HT1080 (cell line): ENCODE results near the gene NSMF. TPM values are rescaled to one million over a fixed set of nuclear protein-coding genes. Genes with fewer than 3 reads are reported as not detected.

Experiments used
- DNase-seq: peaks from one replicate; pipeline ENCODE4 v3.0.0-alpha.2; 2015; ENCODE audit warnings: low read depth
- total RNA-seq: library from RNA; depleted of rRNA; stranded (reverse); fragments of >200 nt; shearing (Covaris generic); gene quantifications from 2 replicates; pipeline ENCODE4 v1.2.3, GENCODE V29; 2014

NSMF gene
- total RNA-seq, 1 experiment from 2014 or later, result 40.0 TPM

DNA sequence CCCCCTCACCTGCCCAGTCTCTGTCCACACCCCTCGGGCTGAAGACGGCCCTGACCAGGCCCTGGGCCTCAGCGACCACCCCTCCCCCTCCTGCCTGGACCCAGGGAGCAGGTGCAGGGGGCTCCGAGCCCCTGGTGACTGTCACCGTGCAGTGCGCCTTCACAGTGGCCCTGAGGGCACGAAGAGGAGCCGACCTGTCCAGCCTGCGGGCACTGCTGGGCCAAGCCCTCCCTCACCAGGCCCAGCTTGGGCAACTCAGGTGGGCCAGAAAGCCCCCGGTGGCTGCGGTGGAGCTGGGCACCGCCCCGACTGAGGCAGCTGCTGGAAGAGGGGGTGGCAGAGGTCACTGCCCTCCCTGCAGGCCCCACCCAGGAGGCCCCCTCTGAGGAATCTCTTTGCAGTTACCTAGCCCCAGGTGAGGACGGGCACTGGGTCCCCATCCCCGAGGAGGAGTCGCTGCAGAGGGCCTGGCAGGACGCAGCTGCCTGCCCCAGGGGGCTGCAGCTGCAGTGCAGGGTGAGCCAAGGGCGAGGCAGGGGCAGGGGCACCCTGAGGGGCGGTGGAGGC lies 25.7 kb downstream of the NSMF start:
- DNase-seq, result no peak

DNA sequence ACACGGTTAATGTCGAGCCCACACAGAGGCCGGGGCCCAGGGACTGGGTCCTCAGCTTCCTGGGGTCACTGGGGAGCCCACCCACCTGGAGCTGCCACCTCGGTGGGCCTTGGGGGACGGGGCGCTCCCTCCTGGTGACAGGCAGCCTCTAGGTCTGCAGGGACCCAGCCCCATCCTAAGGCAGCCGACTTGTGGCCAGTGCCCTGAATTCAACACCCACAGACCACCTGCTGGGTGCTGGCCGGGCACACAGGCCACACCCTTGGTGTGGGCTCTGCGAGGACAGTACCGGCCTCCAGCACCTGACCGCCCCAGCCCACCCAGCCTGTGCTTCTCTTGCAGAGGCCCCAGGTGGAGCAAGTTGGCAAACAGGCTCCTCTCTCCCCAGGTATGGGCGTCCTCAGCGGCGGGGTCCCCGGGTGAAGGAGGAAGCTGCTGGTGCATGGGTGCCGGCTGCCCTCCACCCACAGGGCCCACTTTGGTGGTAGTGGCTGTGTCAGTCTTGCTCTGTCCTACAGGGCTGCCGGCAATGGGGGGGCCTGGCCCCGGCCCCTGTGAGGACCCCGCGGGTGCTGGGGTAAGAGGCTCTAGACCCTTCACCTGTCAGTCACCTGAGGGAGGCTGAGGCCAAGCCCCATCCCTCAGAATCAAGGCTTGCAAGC lies 26.3 kb downstream of the NSMF start:
- no peak for DNase-seq

DNA sequence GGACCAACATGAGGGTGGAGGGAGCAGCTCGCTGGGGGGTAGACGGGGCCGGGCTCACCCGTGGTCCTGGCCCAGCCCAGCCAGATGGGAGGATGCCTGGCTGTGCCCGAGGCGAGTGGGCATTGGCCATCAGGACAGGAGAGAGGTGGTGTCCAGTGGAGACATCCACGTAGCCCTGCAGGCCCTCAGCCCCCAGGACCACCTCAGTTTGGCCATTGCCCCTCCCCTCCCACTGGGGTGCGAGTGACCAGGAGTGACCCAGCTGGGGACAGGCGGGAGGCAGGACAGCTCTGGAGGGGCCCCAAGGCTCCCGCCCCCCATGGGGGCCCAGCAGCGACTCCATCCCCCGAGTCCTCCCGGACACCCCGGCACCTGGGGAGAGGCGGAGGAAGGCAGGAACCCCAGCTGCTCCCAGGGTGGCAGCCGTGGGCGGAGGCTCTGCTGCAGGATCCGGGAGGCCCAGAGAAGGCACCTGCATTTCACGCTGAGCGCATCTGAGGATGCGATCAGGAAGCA lies 27.7 kb downstream of the NSMF start:
- DNase-seq, result no peak

DNA sequence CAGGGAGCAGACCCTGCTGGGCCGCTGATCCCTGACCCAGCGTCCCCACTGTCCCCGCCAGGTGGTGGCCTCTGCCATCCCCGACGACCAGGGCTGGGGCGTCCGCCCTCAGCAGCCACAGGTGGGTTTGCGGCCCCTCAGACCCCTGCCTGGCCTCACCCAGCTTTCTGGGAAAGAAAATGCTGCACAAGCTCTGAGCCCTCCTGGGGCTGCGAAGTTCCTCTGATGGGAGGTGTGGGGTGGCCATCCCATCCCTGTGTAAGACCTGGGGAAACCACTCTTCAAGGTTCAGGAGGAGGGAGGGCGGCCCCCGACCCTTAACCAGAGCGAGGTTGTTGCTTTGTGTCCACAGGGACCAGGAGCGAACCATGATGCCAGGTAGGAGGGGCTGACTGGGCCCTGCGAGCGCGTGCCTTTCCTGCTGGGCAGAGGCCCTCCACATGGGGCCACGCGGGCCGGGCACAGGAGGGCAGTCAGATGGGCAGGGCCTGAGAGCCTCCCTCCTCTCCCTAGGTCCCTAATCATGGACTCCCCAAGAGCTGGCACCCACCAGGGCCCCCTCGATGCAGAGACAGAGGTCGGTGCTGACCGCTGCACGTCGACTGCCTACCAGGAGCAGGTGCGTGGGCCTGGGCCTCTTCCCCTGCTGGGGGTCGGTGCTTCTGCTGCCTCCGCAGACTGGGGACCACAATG lies 28.3 kb downstream of the NSMF start:
- no peak for DNase-seq

DNA sequence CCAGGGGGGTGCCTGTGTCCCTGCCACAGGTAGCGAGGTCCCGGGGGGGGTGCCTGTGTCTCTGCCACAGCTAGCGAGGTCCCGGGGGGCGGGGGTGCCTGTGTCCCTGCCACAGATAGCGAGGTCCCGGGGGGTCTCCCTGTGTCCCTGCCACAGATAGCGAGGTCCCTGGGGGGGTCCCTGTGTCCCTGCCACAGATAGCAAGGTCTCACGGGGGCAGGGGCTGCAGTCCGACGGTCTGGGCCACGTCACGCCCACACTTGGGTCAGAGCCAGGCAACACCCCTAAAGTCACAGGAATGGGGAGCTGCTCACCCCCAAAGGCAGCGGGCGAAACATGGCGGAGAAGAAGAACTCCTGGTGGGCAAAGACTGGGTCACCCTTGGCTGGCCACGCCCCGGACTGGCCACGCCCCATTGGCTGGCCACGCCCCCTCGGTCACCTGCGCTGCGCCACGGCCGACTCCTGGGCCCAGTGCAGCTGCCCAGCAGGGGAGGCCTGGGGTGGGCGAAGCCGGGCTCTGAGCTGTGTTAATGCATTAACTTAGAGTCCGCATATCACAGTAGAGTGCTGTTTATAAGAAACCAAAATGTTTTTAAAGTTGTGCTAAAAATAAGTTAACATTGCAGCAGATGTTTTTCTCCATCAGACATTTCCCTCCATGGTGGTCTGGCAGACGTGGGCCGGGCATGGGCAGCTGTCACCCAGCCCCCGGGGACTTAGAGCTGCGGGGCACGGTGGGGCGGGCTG lies 29.0 kb downstream of the NSMF start:
- DNase-seq, result no peak

DNA sequence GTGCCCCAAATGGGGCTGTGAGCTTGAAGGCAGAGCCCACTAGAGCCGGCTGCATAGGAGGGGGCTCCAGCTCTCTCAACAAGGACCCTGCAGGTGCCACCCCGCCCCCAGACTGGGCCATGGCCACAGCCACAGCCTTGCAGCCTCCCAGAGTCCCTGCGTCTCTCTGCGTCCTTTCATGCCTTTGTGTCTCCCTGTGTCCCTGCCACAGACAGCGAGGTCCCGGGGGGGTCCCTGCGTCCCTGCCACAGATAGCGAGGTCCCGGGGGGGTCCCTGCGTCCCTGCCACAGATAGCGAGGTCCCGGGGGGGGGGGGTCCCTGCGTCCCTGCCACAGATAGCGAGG lies 29.6 kb downstream of the NSMF start:
- DNase-seq, result no peak

DNA sequence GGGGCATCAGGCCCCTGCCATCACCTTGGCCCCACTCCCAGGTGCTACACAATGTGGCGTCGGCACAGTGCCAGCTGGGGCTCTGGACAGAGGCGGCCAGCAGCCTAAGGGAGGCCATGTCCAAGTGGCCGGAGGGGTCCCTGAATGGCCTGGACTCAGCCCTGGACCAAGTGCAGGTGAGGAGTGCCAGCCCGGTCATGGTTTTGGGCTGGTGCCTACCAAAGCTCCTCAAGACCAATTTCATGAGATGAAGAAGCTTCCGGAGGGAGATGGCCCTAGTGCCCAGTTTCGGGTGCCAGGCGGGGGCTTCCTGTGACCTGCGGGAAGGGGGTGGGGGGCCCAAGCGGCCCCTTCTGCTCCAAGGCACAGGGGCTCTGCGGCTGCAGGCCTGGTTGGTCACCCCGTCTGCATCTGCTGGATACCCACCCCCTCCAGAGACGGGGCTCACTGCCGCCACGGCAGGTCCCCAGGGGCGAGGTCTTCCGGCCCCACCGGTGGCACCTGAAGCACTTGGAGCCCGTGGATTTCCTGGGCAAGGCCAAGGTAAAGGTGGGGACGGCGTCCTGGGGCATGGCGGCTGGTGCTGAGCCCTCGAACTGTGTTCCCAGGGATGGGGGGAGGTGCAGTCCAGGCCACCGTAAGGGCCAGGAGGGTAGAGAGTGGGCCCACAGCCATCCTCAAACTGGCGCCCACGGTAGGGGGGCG lies 30.1 kb downstream of the NSMF start:
- DNase-seq, result no peak

DNA sequence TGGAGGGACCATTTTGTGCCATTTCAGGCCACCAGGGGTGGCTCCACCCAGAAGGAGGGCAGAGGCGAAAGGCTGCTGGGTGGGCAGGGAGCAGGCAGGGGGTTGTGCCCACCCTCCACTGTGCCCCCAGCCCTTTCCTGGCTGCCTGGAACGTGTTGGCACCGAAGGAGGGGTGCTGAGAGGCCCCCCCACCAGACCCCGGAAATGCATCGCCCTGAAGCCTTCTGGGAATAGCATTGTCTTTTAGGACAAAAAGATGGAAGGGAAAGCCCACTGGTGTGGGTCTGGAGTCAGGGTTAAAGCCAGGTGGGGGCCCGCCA lies 30.9 kb downstream of the NSMF start:
- DNase-seq, result no peak

DNA sequence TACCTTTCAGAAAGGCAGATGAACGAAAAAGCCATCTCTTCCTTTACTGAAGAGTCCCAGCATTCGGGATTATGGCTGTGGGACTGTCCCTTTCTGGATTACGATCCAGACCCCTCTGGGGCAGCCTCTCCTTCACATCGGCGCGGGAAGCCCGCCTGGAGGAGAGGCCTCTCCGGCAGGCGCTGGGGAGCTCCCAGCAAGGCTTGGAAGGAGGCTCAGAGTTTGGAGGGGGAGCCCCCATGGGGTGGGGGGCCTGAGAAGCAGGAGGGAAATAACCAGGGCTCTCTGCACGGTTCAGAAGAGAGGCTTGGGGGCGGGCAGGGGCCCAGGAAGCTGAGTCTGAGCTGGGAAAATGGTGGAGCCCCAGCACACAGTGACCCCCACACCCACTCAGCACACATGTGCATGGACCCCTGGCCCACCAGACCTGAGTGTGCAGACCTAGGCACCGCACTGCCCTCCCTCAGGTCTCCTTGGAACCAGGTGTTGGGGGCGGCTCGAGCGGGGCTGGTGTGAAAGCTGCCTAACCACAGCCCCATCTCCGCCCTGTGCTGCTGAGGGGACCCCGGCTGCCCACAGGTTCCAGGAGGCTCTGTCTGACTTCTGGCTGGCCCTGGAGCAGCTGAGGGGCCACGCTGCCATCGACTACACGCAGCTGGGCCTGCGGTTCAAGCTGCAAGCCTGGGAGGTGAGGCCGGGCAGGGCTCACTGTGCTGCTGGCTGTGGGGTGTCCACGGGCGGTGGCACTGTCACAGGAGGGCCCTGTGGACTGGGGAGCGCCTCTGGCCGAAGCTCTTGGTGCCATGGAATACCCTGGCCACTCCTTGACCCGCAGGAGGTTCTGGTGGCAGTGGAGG lies 31.5 kb downstream of the NSMF start:
- no peak for DNase-seq

DNA sequence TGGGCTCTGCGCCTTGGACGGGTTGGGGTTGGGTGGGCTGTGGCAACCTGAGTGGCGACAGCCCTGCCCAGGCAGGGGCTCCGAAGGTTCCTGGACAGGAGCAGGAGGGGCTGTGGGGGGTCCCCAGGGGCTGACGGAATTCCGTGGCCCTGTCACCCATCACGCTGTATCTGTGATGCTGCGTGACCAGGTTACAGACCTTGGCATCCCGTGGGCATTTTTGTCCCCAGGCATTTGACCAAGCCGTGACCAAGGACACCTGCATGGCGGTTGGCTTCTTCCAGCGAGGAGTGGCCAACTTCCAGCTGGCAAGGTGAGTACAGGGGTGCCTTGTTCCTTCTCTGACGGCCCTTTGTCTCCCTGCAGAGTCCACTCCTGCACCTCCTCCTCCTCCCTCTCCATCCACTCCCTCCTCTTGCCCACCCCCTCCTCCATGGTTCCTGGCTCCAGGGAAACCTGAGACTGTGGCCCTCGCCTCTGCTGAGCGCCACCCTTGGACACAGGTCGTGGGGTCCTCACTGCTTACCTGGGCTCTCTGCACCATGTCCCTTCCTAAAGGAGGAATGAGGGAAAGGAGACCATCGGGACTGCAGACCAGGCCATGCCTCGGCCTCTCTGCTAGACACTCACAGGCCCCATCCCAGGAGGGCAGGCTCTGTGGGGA lies 33.0 kb downstream of the NSMF start:
- DNase-seq, result no peak

DNA sequence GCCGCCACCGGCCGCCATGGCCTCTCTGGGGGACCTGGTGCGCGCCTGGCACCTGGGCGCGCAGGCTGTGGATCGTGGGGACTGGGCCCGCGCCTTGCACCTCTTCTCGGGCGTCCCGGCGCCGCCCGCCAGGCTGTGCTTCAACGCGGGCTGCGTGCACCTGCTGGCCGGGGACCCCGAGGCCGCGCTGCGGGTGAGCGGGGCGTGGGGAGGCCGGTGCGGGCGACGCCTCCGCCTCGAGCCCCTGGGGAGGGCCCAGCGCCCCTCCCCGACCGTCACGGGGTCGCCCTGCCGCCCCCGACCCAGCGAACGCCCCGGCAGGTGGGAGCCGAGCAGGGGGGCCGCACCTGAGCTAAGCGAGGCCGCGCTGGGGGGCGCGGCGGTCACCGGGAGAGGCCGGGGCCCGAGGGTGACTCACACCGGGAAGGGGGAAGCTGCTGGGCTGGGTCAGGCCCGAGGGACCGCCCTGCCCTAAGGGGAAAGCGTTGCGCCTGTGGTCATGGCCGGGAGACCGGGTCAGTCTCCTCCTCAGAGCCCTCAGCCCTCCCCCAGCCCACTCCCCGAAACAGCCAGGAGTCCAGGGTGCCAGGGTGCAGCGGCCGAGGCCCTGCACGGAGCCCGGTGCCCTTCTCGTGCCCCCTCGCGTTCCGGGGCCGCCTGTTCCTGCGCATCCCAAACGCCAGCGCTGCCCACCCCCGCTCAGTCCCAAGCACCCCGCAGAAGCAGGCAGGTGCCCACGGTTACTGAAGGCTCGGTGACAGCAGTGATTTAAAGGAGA lies 35.4 kb downstream of the NSMF start:
- DNase-seq, result no peak

DNA sequence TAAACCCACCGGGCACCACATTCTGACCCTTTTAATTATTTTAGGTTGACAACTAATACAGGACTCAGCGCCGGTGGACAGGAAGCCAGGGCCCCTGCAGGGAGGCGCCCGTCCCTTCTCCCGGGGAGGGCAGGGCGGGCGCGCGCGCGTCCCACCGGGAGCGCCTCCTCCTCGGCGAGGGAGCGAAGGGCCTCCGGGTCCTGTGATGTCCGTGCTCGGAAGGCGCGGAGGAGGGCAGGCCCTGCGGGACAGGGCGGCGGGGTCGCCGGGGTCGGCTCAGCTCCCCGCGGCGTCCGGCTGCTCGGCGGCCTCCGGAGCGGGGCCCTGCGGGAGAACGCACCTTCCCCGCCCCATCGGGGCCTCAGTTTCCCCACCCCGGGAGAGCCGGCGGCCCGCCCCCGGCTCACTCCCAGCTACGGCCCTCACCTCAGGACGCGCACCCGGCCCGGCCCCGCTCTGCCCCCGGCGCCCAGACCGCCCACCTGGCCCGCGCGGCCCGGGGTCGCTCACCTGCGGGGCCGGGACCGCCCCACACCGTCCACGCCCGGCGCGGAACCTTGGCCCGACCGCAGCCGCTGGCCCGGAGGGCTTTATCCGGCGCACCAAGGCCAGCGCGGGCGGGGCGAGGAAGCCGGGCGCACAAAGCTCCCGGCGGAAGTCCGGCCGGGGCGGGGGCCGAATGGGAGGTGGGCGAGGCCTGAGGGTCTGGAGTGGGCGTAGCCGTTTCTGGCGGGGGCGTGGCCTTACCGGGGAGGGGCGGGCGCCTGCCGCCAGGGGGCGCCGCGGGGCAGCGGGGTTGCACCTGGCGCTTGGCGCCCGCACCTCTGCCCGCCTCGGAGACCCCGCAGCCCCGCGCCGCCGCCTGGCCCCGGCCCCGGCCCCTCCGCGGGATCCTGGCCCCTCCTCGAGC lies 36.3 kb downstream of the NSMF start, which contains the start of the genes EXD3 and NOXA1:
EXD3 (minus strand) TSS at position 559 of the 910 bp plus-strand sequence. CDS start 27,805 bp downstream, outside the sequence.
NOXA1 (plus strand) TSS at position 790 of the 910 bp plus-strand sequence. CDS start 137 bp downstream, outside the sequence.
- peak; percentile 69 for DNase-seq

DNA sequence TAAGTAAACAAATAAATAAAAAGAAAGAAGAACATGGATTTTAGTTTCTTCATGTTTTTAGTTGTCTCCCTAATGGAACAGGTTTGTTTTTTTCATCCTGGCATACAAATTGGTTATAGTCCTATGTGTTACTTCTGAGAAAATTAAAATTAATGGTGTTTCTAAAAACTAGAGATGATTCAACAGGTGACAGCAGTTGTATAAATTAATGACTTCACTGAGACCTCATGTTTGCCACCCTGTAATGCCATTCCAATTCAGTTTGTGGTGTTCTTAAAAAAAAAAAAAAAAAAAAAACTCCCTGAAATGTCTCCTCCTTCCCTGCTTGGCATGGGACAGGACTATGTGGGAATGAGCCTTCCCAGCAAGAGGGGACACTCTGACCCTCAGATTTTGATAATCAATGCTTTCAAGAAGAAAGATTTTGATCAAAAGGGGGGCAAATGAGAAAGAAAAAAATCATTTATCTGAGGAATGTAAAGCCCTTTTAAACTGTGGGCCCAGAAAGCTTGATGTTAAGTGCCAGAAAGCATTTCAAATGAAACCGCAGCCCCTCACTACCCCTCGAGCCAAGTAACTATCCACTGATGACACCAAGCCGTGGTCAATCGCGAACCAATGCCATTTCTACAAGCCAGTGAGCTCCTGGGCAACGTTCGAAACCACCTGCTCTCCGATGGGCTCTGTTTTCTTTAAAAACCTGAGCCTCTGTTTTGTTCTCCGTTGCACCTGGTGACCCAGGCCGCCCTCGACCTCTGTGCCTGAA lies 37.1 kb downstream of the NSMF start:
- DNase-seq, result no peak

DNA sequence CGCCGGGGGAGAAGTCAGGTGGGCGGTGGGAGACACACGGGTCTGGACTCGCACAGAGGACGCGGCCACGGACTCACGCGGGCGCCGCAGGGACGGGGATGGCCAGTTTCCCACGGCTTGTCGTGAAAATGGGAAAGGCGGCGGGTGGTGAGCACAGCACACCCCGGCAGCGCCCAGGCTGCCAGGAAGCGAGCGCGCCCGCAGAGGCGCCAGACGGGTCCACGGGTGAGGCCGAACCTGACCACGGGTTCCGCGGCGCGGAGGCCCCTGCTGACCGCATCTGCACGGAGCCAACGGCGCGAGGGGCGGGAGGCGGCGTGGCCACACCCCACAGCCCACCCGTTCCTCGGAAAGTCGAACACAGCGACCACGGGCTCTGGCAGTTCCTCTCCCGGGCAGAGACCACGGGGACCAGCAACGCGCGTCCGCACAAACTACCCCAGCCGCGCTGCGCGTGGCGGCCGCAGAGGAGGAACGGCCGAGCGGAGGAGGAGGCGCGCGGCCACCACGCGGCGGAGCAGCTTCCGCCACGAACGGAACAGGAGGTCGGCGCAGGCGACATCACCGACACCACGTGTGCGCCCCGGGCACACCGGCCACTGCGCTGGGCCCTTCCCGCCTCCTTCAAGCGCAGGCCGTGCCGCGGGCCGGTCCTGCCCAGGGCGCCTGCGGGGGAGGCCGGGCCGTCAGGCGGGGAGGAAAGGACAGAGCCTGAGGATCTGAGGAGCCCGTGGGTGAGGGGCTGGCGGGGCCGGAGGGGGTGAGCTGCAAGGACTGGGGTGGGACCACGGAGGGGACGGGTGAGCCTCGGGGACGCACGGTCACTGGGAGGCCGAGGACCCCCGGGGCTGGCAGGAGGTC lies 41.7 kb downstream of the NSMF start:
- DNase-seq, result no peak

DNA sequence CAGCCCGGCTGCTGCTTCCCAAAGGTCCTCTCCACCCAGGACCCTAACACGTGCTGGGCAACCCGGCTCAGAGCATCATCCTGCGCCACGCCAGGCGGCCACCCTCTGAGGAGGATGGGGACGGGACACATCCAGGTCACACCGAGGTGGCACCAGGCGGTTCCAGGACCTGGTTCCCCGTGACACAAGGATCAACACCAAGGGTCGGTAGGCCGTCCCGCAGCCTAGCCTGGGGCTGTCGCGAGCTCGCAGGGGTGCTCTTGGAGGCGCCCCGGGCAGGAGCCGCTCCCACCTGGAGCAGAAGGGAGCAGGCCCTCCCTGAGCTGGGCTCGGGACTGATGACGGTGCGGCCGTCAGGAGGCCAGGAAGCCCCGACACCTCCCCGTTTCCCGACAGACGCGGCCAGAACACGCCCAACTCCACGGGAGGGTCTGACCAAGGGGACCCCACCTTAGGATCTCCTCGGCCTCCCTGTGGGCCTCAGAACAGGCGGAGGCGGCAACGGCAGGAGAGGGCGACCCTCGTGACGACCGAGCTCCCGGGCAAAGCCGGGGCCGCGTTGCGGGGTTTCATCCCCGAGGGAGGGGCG lies 42.5 kb downstream of the NSMF start:
- no peak for DNase-seq
